Loucy (cell line): ENCODE results near the gene PGBD5.

ENCODE experiments used
- H2AFZ ChIP-seq: fragments of 200-600 bp; sonication (generic); 2 replicates; pipeline ENCODE4 v1.6.0; 2016; ENCODE audit warnings: antibody characterized with exemption, mild to moderate bottlenecking, low read length, moderate library complexity
- H3F3A ChIP-seq: fragments of 200-600 bp; 2 replicates; pipeline ENCODE4 v1.6.0; 2016; ENCODE audit warnings: antibody characterized with exemption, low read depth, mild to moderate bottlenecking
- H3K27me3 ChIP-seq: fragments of 200-600 bp; sonication (generic); 2 replicates; pipeline ENCODE4 v1.6.1; 2014; ENCODE audit warnings: low read length, mild to moderate bottlenecking; ENCODE audit not compliant: insufficient read depth, poor library complexity, severe bottlenecking
- H3K36me3 ChIP-seq: fragments of 200-600 bp; sonication (generic); 2 replicates; pipeline ENCODE4 v1.6.1; 2016; ENCODE audit warnings: low read length; ENCODE audit not compliant: insufficient read depth
- H3K4me1 ChIP-seq: fragments of 200-600 bp; sonication (generic); 2 replicates; pipeline ENCODE4 v1.5.1; 2014; ENCODE audit warnings: low read length, mild to moderate bottlenecking; ENCODE audit not compliant: insufficient read depth, poor library complexity, severe bottlenecking
- H3K4me2 ChIP-seq: fragments of 200-600 bp; sonication (generic); 2 replicates; pipeline ENCODE4 v1.6.0; 2014; ENCODE audit warnings: antibody characterized with exemption, low read length, low read depth, mild to moderate bottlenecking; ENCODE audit not compliant: poor library complexity, severe bottlenecking
- H3K4me3 ChIP-seq: fragments of 200-600 bp; sonication (generic); 2 replicates; pipeline ENCODE4 v1.5.1; 2014; ENCODE audit warnings: low read length, mild to moderate bottlenecking, mixed read lengths; ENCODE audit not compliant: poor library complexity, severe bottlenecking
- H3K79me2 ChIP-seq: fragments of 200-600 bp; sonication (generic); 2 replicates; pipeline ENCODE4 v1.6.1; 2014; ENCODE audit warnings: low read length; ENCODE audit not compliant: insufficient read depth
- H3K9ac ChIP-seq: fragments of 200-600 bp; sonication (generic); 2 replicates; pipeline ENCODE4 v1.6.0; 2014; ENCODE audit warnings: mild to moderate bottlenecking, low read depth, low read length, moderate library complexity; ENCODE audit not compliant: poor library complexity, severe bottlenecking
- H3K9me2 ChIP-seq: fragments of 200-600 bp; sonication (generic); replicated peaks from 2 replicates; pipeline ENCODE4 v1.6.1; 2016; ENCODE audit warnings: low read depth, low read length, mixed read lengths
- H3K9me3 ChIP-seq: fragments of 200-600 bp; sonication (generic); 2 replicates; pipeline ENCODE4 v1.6.1; 2014; ENCODE audit warnings: mild to moderate bottlenecking, antibody characterized with exemption, low read length, low read depth; ENCODE audit not compliant: insufficient read depth
- H4K20me1 ChIP-seq: fragments of 200-600 bp; sonication (generic); 2 replicates; pipeline ENCODE4 v1.6.0; 2014; ENCODE audit warnings: antibody characterized with exemption, low read length, mild to moderate bottlenecking; ENCODE audit not compliant: insufficient read depth, poor library complexity, severe bottlenecking
- EZH2phosphoT487 ChIP-seq: fragments of 200-600 bp; IDR thresholded peaks from 2 replicates; pipeline ENCODE4 v1.6.1; 2018; ENCODE audit warnings: antibody characterized with exemption, mild to moderate bottlenecking, moderate library complexity, borderline replicate concordance
- TF ChIP-seq, protein P1 (sequence below): fragments of 200-600 bp; sonication (generic); conservative IDR thresholded peaks from 2 replicates; pipeline ENCODE4 v1.5.1; 2014; ENCODE audit warnings: mild to moderate bottlenecking, antibody characterized with exemption, low read length

PGBD5 gene

DNA sequence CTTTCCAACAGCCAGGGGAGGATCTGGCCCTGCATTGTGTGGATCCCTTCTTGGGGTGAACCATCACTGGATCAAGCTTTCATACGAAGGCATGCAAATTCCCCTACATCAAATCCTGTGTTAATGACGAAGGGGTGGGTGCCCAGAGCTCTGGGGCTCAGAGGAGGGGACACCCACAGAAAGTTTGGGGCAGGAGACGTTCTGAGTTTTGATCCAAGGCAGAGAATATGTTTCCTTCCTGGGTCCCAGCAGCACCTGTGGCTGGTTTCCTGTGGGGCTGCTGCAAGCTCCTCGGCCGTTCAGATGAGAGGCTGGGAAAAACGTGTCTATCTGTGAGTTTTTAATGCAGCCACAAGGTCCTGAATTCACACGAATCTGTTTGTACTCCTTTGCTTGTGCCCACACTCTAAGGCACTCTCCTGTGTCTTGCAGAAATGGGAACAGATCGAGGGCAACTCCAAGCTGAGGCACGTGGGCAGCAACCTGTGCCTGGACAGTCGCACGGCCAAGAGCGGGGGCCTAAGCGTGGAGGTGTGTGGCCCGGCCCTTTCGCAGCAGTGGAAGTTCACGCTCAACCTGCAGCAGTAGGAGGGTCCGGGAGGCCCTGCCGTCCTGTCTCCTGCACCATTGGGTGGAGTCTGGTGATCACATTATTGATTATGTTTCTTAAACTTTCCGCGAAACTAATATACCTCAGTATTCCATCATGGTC lies 147.1 kb downstream of the PGBD5 start:
- Histone ChIP-seq H3K4me1 (peaks cover 82% of the 10 kb centered on the region), H3F3A (peaks cover 22% of the 10 kb centered on the region), H3K4me2 (peak overlapping the region; percentile 71), H3K9ac (peak overlapping the region; percentile 84), H3K9me2 (no peaks in the 10 kb centered on the region), H3K79me2 (peaks cover 48% of the 10 kb centered on the region), H3K9me3 (no peaks in the 10 kb centered on the region), H2AFZ (no peak overlapping the region), H3K4me3 (peak overlapping the region; percentile 20), H3K27me3 (no peaks in the 10 kb centered on the region), H3K36me3 (peaks cover 65% of the 10 kb centered on the region), H4K20me1 (no peaks in the 10 kb centered on the region)
- no peak for TF ChIP-seq EZH2phosphoT487
- TF ChIP-seq, protein P1, sequence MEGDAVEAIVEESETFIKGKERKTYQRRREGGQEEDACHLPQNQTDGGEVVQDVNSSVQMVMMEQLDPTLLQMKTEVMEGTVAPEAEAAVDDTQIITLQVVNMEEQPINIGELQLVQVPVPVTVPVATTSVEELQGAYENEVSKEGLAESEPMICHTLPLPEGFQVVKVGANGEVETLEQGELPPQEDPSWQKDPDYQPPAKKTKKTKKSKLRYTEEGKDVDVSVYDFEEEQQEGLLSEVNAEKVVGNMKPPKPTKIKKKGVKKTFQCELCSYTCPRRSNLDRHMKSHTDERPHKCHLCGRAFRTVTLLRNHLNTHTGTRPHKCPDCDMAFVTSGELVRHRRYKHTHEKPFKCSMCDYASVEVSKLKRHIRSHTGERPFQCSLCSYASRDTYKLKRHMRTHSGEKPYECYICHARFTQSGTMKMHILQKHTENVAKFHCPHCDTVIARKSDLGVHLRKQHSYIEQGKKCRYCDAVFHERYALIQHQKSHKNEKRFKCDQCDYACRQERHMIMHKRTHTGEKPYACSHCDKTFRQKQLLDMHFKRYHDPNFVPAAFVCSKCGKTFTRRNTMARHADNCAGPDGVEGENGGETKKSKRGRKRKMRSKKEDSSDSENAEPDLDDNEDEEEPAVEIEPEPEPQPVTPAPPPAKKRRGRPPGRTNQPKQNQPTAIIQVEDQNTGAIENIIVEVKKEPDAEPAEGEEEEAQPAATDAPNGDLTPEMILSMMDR = no peak

- H3K9ac ChIP-seq = peak overlapping the region; percentile 84
- no peak for TF ChIP-seq EZH2phosphoT487
- TF ChIP-seq, protein P1 = no peak
Observed at GRCh38 chr1:230278376-230278775, 147.8 kb downstream of the PGBD5 start.

DNA sequence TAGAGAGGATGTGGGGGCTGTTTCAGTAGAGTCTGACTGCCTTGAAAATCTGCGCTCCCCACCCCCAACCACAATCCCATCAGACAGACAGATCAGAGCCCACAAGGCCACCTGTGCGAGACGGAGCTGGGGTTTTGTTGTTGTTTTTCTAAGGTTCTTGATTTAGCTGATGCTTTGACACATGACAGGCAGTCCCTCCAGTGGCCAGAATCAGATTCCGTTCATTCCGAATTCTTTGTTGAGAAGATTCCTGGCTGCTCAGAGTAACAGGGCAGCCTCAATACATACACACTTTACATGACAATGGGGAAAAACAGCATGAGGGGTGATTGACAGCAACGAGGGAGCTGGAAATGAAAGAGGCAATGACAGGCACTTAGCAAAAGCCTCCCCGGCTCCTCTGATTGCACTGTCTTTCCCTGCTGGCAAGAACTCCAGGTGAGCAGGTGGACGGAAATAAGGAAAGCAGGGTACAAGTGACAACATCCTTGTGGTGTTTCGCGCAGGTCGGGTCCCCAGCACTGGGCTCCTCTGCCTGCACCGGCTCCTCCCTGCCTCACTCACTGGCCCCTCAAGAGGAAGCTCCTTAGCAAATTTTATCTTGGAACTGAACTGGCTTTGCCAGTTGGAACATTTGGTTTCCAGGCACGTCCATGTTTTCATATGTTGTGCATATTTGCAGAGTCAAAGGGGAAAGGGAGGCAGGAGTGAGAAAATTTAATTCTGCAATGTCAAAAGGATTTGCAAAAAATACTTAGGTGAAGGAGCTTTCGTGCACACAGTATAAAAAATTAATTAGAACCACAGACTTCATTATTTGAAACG lies 148.7 kb downstream of the PGBD5 start:
- Histone ChIP-seq H3K27me3 (no peaks in the 10 kb centered on the region), H3K9ac (peak overlapping the region; percentile 84), H3K79me2 (peaks cover 56% of the 10 kb centered on the region), H3F3A (peaks cover 24% of the 10 kb centered on the region), H3K4me2 (peak overlapping the region; percentile 6), H3K4me1 (peaks cover 82% of the 10 kb centered on the region), H4K20me1 (no peaks in the 10 kb centered on the region), H3K4me3 (no peak overlapping the region), H2AFZ (no peak overlapping the region), H3K36me3 (peaks cover 79% of the 10 kb centered on the region), H3K9me3 (no peaks in the 10 kb centered on the region), H3K9me2 (no peaks in the 10 kb centered on the region)
- no peak for TF ChIP-seq EZH2phosphoT487
- TF ChIP-seq, protein P1 = 0 out of 2 replicates have a peak, but pooled peaks have one; percentile 8

More at GRCh38 chr1:230278376-230278775, 147.8 kb downstream of the PGBD5 start:
- H3K27me3 ChIP-seq = no peaks in the 10 kb centered on the region
- H3K36me3 ChIP-seq = peaks cover 71% of the 10 kb centered on the region
- no peak overlapping the region for H2AFZ ChIP-seq
- H3K4me1 ChIP-seq = peaks cover 82% of the 10 kb centered on the region
- H3K9me2 ChIP-seq = no peaks in the 10 kb centered on the region
- peaks cover 48% of the 10 kb centered on the region for H3K79me2 ChIP-seq
- peak overlapping the region; percentile 71 for H3K4me2 ChIP-seq
- peaks cover 22% of the 10 kb centered on the region for H3F3A ChIP-seq
- H3K9me3 ChIP-seq = no peaks in the 10 kb centered on the region
- H3K4me3 ChIP-seq = peak overlapping the region; percentile 20
- no peaks in the 10 kb centered on the region for H4K20me1 ChIP-seq
